ENCODE results near the gene ZNF215.

Gene ZNF215

GRCh38 chr11:6988506-6988905, 62.3 kb downstream of the ZNF215 start:
- TF ChIP-seq CTCF (IDR thresholded peaks at IDR 0.05) = no peak
- Mint-ChIP-seq H3K9me3 (peaks cover 16% of the 10 kb centered on the region), H3K4me3 (no peak overlapping the region), H3K27me3 (ENCODE audit: low read depth, poor library complexity) (peaks cover 6% of the 10 kb centered on the region), H3K36me3 (ENCODE audit: low read depth) (no peaks in the 10 kb centered on the region), H3K4me1 (peaks cover 9% of the 10 kb centered on the region), H3K27ac (no peak overlapping the region)
- DNase-seq = no peak

- Mint-ChIP-seq H3K27me3 (ENCODE audit: low read depth, poor library complexity) (peaks cover 6% of the 10 kb centered on the region), H3K4me1 (peaks cover 9% of the 10 kb centered on the region), H3K36me3 (ENCODE audit: low read depth) (no peaks in the 10 kb centered on the region), H3K4me3 (no peak overlapping the region), H3K27ac (no peak overlapping the region), H3K9me3 (peaks cover 5% of the 10 kb centered on the region)
- DNase-seq = no peak
- TF ChIP-seq CTCF (IDR thresholded peaks at IDR 0.05) = no peak
Observed at GRCh38 chr11:6991227-6991626, 65.0 kb downstream of the ZNF215 start.

- H3K4me1 Mint-ChIP-seq = peaks cover 9% of the 10 kb centered on the region
- no peaks in the 10 kb centered on the region for H3K9me3 Mint-ChIP-seq
- H3K27me3 Mint-ChIP-seq (ENCODE audit: low read depth, poor library complexity) = peaks cover 6% of the 10 kb centered on the region
- no peaks in the 10 kb centered on the region for H3K36me3 Mint-ChIP-seq (ENCODE audit: low read depth)
- TF ChIP-seq CTCF (IDR thresholded peaks at IDR 0.05) = no peak
- no peak overlapping the region for H3K4me3 Mint-ChIP-seq
- DNase-seq = no peak
- no peak overlapping the region for H3K27ac Mint-ChIP-seq
Observed at GRCh38 chr11:6992026-6992425, 65.8 kb downstream of the ZNF215 start.

- H3K4me3 Mint-ChIP-seq = no peak overlapping the region
- TF ChIP-seq CTCF (IDR thresholded peaks at IDR 0.05) = no peak
- H3K27me3 Mint-ChIP-seq (ENCODE audit: low read depth, poor library complexity) = peaks cover 6% of the 10 kb centered on the region
- no peak overlapping the region for H3K27ac Mint-ChIP-seq
- H3K36me3 Mint-ChIP-seq (ENCODE audit: low read depth) = no peaks in the 10 kb centered on the region
- DNase-seq = no peak
- H3K4me1 Mint-ChIP-seq = peaks cover 9% of the 10 kb centered on the region
- H3K9me3 Mint-ChIP-seq = no peaks in the 10 kb centered on the region
Observed at GRCh38 chr11:6992457-6993417, 66.5 kb downstream of the ZNF215 start.

GRCh38 chr11:6995703-6996102, 69.5 kb downstream of the ZNF215 start:
- no peak for TF ChIP-seq CTCF (IDR thresholded peaks at IDR 0.05)
- H3K4me1 Mint-ChIP-seq = peaks cover 9% of the 10 kb centered on the region
- peaks cover 9% of the 10 kb centered on the region for H3K9me3 Mint-ChIP-seq
- no peak overlapping the region for H3K27ac Mint-ChIP-seq
- no peak overlapping the region for H3K4me3 Mint-ChIP-seq
- H3K27me3 Mint-ChIP-seq (ENCODE audit: low read depth, poor library complexity) = peaks cover 2% of the 10 kb centered on the region
- H3K36me3 Mint-ChIP-seq (ENCODE audit: low read depth) = peaks cover 23% of the 10 kb centered on the region
- no peak for DNase-seq

GRCh38 chr11:7004482-7004881, 78.3 kb downstream of the ZNF215 start:
- H3K4me1 Mint-ChIP-seq = peaks cover 4% of the 10 kb centered on the region
- H3K27ac Mint-ChIP-seq = peak overlapping the region; percentile 52
- peaks cover 40% of the 10 kb centered on the region for H3K36me3 Mint-ChIP-seq (ENCODE audit: low read depth)
- no peak for DNase-seq
- TF ChIP-seq CTCF (IDR thresholded peaks at IDR 0.05) = no peak
- no peak overlapping the region for H3K4me3 Mint-ChIP-seq
- H3K27me3 Mint-ChIP-seq (ENCODE audit: low read depth, poor library complexity) = no peaks in the 10 kb centered on the region
- peaks cover 13% of the 10 kb centered on the region for H3K9me3 Mint-ChIP-seq

Data from nephron progenitor cell (in vitro differentiated cells).